ENCODE results near the gene TMEM88.

The TMEM88 gene

DNA sequence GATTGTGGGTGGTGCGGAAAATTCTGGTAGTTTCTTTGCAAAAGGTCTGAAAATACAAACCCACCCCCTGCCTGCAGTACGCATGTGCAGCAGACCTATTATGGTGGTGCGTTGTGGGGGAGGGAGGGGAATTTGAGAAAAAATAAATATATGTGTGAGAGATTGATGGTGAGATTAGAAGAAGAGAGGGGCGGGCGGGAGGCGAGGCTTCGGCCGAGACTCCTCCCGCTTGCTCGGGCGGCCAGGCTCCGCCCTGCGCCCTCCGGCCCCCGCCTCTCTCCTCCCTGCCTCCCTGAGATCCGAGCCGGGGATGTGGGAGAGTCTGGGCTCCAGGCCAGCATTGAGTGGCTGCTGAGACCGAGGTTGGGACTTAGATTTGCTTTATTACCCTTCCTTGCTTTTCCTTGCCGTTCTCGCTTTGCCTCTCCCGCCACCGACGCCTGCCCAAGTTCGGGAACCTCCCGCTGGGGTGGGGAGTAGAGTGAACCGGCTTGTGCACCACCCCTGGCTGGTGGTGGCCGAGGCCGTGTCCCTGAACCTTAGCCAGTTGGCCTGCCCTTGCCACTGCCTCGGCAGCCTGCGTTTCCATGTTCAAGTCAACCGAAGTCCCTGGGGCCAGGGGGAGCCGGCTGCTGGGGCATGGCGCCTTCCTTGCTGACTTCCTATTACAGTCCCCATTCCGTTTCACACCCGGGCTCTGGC is 32.8 kb downstream of the TMEM88 start:
- DNase-seq: peak; percentile 94

DNA sequence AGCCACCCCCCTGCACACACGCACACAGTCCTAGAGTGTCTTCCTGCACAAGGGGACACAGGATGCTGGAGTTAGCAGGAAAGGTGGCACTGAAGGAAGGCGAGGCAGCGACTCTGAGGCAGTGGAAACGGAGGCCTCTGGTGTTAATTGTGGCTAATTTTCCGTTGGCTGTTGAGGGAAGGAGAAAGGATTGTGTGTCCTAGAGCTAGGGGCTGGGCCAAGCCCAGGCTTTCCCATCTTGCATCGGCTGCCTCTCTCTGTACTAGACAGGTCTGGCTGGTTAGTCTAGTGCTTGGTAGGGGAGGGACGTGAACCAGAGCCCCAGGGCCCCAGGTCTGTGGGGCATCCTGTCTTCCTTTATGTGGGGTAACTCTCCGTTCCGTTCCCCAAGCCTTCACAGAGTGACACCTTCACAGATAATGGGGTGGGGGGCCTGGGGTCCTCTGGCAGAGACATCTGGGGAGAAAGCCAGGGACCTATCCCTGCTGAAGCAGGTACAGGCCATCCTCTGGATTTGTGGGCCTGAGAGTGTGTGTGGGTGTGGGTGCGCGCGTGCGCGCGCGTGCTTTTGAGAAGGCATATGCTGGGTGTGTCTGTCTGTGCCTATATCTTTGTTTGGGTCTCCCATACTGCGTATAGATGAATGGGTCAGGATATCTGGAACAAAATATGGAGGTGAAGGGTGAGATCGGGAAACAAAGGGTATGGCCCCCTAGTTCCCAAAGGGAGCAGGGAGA is 33.5 kb downstream of the TMEM88 start, which contains the start of gene CHD3:
Gene CHD3, plus strand, starts transcription at position 606 of the 737 bp plus-strand sequence. CDS start 212 bp downstream, outside the sequence.
- DNase-seq: peak; percentile 15

GRCh38 chr17:7889166-7889955 is 34.5 kb downstream of the TMEM88 start:
- peak; percentile 69 for DNase-seq

GRCh38 chr17:7893187-7893880 is 38.5 kb downstream of the TMEM88 start:
- no peak for DNase-seq

- DNase-seq: no peak
Measured at GRCh38 chr17:7894226-7894625, 39.4 kb downstream of the TMEM88 start.

- DNase-seq: no peak
Measured at GRCh38 chr17:7894866-7895265, 40.0 kb downstream of the TMEM88 start.

DNA sequence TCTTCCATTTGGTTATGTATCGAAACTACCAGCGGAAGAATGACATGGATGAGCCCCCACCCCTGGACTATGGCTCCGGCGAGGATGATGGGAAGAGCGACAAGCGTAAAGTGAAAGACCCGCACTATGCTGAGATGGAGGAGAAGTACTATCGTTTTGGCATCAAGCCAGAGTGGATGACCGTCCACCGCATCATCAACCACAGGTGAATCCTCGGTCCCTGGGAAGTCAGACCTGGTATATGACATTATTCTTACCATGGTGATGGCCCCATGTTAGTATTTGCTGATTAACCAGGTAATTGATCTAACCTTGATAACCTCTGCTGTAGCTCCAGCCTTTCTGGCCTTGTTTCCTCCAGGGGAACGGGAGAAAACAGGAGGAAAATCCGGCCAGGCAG is 42.2 kb downstream of the TMEM88 start:
- no peak for DNase-seq

DNA sequence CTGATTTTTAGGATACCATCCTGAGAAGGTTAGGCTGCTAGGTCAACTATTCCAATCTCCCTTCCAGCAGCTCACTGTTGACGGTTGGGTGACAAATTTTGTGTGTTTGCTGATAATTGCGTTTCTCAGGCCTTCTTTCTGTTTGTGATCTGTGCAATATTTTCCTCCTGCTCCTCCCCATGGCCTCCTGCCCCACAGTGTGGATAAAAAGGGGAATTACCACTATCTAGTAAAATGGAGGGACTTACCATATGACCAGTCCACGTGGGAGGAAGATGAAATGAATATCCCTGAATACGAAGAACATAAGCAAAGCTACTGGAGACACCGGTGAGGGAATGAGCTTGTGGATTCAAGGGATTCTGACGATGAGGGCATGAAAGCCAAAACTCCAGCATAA is 42.9 kb downstream of the TMEM88 start:
- peak; percentile 27 for DNase-seq

DNA sequence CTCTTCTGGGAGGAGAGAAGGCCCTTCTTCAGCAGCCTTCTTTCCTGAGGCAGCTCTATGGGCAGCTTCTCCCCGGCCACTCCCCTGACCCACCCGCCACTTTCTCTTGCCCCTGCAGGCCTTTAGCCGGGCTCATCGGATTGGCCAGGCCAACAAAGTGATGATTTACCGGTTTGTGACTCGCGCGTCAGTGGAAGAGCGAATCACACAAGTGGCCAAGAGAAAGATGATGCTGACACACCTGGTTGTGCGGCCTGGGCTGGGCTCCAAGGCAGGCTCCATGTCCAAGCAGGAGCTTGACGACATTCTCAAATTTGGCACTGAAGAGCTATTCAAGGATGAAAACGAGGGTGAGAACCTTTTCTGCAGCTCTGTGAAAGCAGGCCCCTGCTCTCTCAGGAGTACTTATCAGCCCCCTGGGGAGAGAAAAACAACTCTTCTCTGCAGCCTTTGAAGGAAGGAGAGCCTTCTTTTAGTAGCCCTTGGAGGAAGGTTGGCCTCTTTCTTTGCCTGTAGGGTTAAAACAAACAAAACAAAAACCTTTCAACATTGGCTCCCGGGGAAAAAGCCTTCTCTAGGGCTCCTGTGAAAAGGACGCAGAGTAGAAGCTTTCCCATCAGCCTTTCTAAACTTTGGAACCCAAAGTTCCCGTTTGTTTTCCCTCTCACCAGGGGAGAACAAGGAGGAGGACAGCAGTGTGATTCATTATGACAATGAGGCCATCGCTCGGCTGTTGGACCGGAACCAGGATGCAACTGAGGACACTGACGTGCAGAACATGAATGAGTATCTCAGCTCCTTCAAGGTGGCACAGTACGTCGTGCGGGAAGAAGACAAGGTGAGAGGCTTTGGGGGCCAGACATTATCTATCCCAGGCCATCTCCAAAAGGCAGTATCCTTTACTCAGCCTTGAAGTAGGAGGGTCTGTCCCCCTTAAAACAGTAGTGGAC is 48.6 kb downstream of the TMEM88 start:
- DNase-seq: no peak
